ENCODE measurements around the gene COQ7. TPM values are rescaled to one million over a fixed set of nuclear protein-coding genes. Genes with fewer than 3 reads are reported as not detected.

COQ7 gene
- total and polyA plus RNA-seq, 2 experiments from 2014 or later: 17.9 to 21.7 TPM

DNA sequence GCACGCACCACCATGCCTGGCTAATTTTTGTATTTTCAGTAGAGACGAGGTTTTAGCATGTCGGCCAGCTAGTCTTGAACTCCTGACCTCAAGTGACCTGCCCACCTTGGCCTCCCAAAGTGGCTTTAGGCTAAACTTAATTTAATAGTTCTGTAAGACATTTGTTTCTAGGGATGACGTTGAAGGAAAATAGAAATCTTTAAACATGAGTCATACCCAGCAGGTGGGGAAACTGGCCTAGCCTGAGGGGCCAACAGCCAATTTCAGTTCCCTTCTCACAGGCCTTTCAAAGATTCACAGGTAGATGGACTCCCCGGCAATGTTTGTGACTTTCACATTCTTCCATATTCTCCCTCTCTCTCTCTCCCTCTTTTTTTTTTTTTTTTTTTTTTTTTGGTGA lies 28.2 kb downstream of the COQ7 start:
- Mint-ChIP-seq H3K36me3 (ENCODE audit: low read depth) (peaks cover 2% of the 10 kb centered on the region; the same call in 1 of the 3 replicates), H3K4me3 (no peak overlapping the region), H3K27ac (no peak overlapping the region), H3K9me3 (peaks cover 12% of the 10 kb centered on the region; the same call in 2 of the 3 replicates), H3K4me1 (no peaks in the 10 kb centered on the region; the same call in 2 of the 3 replicates), H3K27me3 (ENCODE audit: insufficient read depth, low read depth, poor library complexity) (peaks cover 2% of the 10 kb centered on the region)
- no peaks in the 10 kb centered on the region for H4K20me1 ChIP-seq (replicated peaks; ENCODE audit: insufficient read depth)
- H3K4me2 ChIP-seq: no peak overlapping the region
- H3K79me2 ChIP-seq (replicated peaks; ENCODE audit: insufficient read depth): no peaks in the 10 kb centered on the region
- no peaks in the 10 kb centered on the region for H3F3A ChIP-seq (replicated peaks; ENCODE audit: low read depth)
- no peaks in the 10 kb centered on the region for H3K4me1 ChIP-seq (ENCODE audit: insufficient read depth)
- H3K27ac ChIP-seq (ENCODE audit: low read depth): no peak overlapping the region
- no peaks in the 10 kb centered on the region for H3K27me3 ChIP-seq (ENCODE audit: insufficient read depth)
- H3K9me2 ChIP-seq (ENCODE audit: insufficient read depth): no peaks in the 10 kb centered on the region
- H3K36me3 ChIP-seq (ENCODE audit: insufficient read depth): no peaks in the 10 kb centered on the region
- DNase-seq (ENCODE audit: low spot score): peak; percentile 57
- no peak overlapping the region for H3K4me3 ChIP-seq
- TF ChIP-seq, protein P1, sequence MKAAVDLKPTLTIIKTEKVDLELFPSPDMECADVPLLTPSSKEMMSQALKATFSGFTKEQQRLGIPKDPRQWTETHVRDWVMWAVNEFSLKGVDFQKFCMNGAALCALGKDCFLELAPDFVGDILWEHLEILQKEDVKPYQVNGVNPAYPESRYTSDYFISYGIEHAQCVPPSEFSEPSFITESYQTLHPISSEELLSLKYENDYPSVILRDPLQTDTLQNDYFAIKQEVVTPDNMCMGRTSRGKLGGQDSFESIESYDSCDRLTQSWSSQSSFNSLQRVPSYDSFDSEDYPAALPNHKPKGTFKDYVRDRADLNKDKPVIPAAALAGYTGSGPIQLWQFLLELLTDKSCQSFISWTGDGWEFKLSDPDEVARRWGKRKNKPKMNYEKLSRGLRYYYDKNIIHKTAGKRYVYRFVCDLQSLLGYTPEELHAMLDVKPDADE (IDR thresholded peaks at IDR 0.05): no peak
- TF ChIP-seq NANOG (IDR thresholded peaks at IDR 0.05; ENCODE audit: borderline replicate concordance): no peak
- TF ChIP-seq, protein P2, sequence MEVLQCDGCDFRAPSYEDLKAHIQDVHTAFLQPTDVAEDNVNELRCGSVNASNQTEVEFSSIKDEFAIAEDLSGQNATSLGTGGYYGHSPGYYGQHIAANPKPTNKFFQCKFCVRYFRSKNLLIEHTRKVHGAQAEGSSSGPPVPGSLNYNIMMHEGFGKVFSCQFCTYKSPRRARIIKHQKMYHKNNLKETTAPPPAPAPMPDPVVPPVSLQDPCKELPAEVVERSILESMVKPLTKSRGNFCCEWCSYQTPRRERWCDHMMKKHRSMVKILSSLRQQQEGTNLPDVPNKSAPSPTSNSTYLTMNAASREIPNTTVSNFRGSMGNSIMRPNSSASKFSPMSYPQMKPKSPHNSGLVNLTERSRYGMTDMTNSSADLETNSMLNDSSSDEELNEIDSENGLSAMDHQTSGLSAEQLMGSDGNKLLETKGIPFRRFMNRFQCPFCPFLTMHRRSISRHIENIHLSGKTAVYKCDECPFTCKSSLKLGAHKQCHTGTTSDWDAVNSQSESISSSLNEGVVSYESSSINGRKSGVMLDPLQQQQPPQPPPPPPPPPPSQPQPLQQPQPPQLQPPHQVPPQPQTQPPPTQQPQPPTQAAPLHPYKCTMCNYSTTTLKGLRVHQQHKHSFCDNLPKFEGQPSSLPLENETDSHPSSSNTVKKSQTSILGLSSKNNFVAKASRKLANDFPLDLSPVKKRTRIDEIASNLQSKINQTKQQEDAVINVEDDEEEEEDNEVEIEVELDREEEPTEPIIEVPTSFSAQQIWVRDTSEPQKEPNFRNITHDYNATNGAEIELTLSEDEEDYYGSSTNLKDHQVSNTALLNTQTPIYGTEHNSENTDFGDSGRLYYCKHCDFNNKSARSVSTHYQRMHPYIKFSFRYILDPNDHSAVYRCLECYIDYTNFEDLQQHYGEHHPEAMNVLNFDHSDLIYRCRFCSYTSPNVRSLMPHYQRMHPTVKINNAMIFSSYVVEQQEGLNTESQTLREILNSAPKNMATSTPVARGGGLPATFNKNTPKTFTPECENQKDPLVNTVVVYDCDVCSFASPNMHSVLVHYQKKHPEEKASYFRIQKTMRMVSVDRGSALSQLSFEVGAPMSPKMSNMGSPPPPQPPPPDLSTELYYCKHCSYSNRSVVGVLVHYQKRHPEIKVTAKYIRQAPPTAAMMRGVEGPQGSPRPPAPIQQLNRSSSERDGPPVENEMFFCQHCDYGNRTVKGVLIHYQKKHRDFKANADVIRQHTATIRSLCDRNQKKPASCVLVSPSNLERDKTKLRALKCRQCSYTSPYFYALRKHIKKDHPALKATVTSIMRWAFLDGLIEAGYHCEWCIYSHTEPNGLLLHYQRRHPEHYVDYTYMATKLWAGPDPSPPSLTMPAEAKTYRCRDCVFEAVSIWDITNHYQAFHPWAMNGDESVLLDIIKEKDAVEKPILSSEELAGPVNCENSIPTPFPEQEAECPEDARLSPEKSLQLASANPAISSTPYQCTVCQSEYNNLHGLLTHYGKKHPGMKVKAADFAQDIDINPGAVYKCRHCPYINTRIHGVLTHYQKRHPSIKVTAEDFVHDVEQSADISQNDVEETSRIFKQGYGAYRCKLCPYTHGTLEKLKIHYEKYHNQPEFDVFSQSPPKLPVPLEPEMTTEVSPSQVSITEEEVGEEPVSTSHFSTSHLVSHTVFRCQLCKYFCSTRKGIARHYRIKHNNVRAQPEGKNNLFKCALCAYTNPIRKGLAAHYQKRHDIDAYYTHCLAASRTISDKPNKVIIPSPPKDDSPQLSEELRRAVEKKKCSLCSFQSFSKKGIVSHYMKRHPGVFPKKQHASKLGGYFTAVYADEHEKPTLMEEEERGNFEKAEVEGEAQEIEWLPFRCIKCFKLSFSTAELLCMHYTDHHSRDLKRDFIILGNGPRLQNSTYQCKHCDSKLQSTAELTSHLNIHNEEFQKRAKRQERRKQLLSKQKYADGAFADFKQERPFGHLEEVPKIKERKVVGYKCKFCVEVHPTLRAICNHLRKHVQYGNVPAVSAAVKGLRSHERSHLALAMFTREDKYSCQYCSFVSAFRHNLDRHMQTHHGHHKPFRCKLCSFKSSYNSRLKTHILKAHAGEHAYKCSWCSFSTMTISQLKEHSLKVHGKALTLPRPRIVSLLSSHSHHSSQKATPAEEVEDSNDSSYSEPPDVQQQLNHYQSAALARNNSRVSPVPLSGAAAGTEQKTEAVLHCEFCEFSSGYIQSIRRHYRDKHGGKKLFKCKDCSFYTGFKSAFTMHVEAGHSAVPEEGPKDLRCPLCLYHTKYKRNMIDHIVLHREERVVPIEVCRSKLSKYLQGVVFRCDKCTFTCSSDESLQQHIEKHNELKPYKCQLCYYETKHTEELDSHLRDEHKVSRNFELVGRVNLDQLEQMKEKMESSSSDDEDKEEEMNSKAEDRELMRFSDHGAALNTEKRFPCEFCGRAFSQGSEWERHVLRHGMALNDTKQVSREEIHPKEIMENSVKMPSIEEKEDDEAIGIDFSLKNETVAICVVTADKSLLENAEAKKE (CRISPR knock-in tag; IDR thresholded peaks at IDR 0.05): no peak
- TF ChIP-seq JUNB (IDR thresholded peaks at IDR 0.05; ENCODE audit: unreplicated experiment): no peak
- no peak for TF ChIP-seq ZNF331 (CRISPR knock-in tag; IDR thresholded peaks at IDR 0.05; ENCODE audit: low read depth)
- TF ChIP-seq EZH2 (IDR thresholded peaks at IDR 0.05; ENCODE audit: low read depth, unreplicated experiment): no peak
- no peak for TF ChIP-seq EZH2phosphoT487 (IDR thresholded peaks at IDR 0.05; ENCODE audit: unreplicated experiment)
- H2AFZ ChIP-seq: no peak overlapping the region
- ATAC-seq: no peak

Data from GM23338 (cell line).